ENCODE results near the gene SEMA3G.

DNA sequence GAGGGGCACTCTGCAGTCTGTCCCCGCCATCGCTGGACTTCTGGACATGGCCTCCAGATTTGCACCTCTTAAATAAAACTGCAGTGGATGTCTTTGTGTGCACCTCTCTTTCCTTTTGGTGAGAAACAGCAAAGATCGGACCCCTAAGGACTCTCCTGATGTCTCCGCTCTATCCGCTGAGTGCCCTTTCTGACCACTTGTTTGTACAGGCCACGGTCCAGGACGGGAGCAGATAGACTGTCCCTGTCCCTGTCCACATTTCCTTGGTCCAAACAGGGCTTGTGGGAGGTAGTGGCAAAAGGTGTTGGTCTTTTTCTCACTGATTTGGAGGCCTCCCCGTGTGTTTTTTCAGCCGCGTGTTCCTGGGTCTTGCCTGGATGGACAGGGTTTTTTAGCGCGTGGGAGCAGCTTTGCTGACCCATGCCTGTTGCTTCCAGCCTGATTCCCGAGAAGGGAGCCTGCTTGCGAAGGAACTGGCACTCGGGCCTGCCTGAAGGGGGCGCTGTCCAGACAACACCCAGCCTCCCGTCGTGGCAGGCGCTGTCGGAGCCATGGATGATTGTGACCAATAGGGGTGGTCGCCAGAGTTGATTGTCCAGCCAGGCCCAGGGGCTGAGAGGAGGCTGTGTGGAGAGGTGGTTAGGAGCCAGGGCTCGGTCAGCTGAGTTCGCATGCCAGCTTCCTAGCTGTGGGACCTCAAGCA is 37.1 kb upstream of the SEMA3G start:
- TF ChIP-seq, protein P1, sequence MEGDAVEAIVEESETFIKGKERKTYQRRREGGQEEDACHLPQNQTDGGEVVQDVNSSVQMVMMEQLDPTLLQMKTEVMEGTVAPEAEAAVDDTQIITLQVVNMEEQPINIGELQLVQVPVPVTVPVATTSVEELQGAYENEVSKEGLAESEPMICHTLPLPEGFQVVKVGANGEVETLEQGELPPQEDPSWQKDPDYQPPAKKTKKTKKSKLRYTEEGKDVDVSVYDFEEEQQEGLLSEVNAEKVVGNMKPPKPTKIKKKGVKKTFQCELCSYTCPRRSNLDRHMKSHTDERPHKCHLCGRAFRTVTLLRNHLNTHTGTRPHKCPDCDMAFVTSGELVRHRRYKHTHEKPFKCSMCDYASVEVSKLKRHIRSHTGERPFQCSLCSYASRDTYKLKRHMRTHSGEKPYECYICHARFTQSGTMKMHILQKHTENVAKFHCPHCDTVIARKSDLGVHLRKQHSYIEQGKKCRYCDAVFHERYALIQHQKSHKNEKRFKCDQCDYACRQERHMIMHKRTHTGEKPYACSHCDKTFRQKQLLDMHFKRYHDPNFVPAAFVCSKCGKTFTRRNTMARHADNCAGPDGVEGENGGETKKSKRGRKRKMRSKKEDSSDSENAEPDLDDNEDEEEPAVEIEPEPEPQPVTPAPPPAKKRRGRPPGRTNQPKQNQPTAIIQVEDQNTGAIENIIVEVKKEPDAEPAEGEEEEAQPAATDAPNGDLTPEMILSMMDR (IDR thresholded peaks at IDR 0.05; ENCODE audit: insufficient read depth, low read length): no peak
- no peak for TF ChIP-seq POLR2AphosphoS5 (IDR thresholded peaks at IDR 0.05; ENCODE audit: low read depth)
- TF ChIP-seq GABPA (IDR thresholded peaks at IDR 0.05; ENCODE audit: low read depth): no peak
- TF ChIP-seq, protein P2, sequence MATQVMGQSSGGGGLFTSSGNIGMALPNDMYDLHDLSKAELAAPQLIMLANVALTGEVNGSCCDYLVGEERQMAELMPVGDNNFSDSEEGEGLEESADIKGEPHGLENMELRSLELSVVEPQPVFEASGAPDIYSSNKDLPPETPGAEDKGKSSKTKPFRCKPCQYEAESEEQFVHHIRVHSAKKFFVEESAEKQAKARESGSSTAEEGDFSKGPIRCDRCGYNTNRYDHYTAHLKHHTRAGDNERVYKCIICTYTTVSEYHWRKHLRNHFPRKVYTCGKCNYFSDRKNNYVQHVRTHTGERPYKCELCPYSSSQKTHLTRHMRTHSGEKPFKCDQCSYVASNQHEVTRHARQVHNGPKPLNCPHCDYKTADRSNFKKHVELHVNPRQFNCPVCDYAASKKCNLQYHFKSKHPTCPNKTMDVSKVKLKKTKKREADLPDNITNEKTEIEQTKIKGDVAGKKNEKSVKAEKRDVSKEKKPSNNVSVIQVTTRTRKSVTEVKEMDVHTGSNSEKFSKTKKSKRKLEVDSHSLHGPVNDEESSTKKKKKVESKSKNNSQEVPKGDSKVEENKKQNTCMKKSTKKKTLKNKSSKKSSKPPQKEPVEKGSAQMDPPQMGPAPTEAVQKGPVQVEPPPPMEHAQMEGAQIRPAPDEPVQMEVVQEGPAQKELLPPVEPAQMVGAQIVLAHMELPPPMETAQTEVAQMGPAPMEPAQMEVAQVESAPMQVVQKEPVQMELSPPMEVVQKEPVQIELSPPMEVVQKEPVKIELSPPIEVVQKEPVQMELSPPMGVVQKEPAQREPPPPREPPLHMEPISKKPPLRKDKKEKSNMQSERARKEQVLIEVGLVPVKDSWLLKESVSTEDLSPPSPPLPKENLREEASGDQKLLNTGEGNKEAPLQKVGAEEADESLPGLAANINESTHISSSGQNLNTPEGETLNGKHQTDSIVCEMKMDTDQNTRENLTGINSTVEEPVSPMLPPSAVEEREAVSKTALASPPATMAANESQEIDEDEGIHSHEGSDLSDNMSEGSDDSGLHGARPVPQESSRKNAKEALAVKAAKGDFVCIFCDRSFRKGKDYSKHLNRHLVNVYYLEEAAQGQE (IDR thresholded peaks at IDR 0.05; ENCODE audit: insufficient replicate concordance, low read depth): no peak
- TF ChIP-seq SPI1 (IDR thresholded peaks at IDR 0.05; ENCODE audit: borderline replicate concordance, low read depth): no peak

All from HL-60 (cell line).